ENCODE data around the gene SLC25A5. TPM values are rescaled to one million over a fixed set of nuclear protein-coding genes. Genes with fewer than 3 reads are reported as not detected.

The SLC25A5 gene
- total and polyA plus RNA-seq, 4 donors: 191 to 304 (median 207) TPM

DNA sequence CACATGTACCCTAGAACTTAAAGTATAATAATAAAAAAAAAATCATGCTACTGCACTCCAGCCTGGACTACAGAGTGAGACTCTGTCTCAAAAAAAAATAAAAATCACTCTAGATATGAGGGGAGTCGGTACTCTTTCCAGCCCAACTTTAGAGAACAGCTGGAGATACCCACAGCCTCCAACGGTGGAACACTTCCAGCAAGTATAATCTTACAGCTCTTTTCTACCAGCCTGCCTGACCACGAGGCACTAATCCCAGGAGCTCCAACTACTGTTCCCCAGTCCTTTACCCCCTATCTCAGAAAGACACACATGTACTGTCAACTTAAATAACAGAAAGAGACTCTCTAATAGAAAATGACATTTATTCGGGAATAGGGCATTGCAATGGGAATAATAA, 50.1 kb downstream of the SLC25A5 start:
- Histone ChIP-seq H3K36me3 (ENCODE audit: control insufficient read depth in 4 of 4, insufficient read depth in 3 of 4, low read depth in 1 of 4, low read length in 3 of 4) (no peaks in the 10 kb centered on the region), H3K4me1 (ENCODE audit: control insufficient read depth in 4 of 4, insufficient read depth in 4 of 4, low read length in 3 of 4) (no peaks in the 10 kb centered on the region), H3K9ac (ENCODE audit: low read depth in 1 of 2, low read length in 2 of 2) (no peak overlapping the region), H3K27me3 (ENCODE audit: control insufficient read depth in 4 of 4, insufficient read depth in 4 of 4, low read length in 3 of 4) (no peaks in the 10 kb centered on the region), H3K4me3 (ENCODE audit: low read depth in 1 of 3, low read length in 3 of 3) (no peak overlapping the region), H3K27ac (ENCODE audit: low read depth in 1 of 2, low read length in 2 of 2) (no peak overlapping the region), H3K9me3 (ENCODE audit: control insufficient read depth in 4 of 4, low read length in 3 of 4) (no peaks in the 10 kb centered on the region)
- TF ChIP-seq, protein P1, sequence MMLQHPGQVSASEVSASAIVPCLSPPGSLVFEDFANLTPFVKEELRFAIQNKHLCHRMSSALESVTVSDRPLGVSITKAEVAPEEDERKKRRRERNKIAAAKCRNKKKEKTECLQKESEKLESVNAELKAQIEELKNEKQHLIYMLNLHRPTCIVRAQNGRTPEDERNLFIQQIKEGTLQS (IDR thresholded peaks at IDR 0.05): no peak
- TF ChIP-seq RXRA (IDR thresholded peaks at IDR 0.05) (no peak), TAF1 (conservative IDR thresholded peaks at IDR 0.05) (no peak), NR2F2 (IDR thresholded peaks at IDR 0.05) (no peak), SP1 (IDR thresholded peaks at IDR 0.05) (no peak), JUND (IDR thresholded peaks at IDR 0.05) (no peak), HNF4A (conservative IDR thresholded peaks at IDR 0.05) (no peak), FOXA2 (IDR thresholded peaks at IDR 0.05) (no peak), YY1 (IDR thresholded peaks at IDR 0.05) (no peak), HNF4G (IDR thresholded peaks at IDR 0.05) (no peak), RAD21 (IDR thresholded peaks at IDR 0.05) (no peak), GABPA (IDR thresholded peaks at IDR 0.05 in 1 of 2, conservative IDR thresholded peaks at IDR 0.05 in 1 of 2) (no peak), EGR1 (IDR thresholded peaks at IDR 0.05; ENCODE audit: low read depth in 2 of 2) (no peak), FOXA1 (IDR thresholded peaks at IDR 0.05) (no peak)
- TF ChIP-seq, protein P2, sequence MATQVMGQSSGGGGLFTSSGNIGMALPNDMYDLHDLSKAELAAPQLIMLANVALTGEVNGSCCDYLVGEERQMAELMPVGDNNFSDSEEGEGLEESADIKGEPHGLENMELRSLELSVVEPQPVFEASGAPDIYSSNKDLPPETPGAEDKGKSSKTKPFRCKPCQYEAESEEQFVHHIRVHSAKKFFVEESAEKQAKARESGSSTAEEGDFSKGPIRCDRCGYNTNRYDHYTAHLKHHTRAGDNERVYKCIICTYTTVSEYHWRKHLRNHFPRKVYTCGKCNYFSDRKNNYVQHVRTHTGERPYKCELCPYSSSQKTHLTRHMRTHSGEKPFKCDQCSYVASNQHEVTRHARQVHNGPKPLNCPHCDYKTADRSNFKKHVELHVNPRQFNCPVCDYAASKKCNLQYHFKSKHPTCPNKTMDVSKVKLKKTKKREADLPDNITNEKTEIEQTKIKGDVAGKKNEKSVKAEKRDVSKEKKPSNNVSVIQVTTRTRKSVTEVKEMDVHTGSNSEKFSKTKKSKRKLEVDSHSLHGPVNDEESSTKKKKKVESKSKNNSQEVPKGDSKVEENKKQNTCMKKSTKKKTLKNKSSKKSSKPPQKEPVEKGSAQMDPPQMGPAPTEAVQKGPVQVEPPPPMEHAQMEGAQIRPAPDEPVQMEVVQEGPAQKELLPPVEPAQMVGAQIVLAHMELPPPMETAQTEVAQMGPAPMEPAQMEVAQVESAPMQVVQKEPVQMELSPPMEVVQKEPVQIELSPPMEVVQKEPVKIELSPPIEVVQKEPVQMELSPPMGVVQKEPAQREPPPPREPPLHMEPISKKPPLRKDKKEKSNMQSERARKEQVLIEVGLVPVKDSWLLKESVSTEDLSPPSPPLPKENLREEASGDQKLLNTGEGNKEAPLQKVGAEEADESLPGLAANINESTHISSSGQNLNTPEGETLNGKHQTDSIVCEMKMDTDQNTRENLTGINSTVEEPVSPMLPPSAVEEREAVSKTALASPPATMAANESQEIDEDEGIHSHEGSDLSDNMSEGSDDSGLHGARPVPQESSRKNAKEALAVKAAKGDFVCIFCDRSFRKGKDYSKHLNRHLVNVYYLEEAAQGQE (IDR thresholded peaks at IDR 0.05): no peak
- TF ChIP-seq, protein P3, sequence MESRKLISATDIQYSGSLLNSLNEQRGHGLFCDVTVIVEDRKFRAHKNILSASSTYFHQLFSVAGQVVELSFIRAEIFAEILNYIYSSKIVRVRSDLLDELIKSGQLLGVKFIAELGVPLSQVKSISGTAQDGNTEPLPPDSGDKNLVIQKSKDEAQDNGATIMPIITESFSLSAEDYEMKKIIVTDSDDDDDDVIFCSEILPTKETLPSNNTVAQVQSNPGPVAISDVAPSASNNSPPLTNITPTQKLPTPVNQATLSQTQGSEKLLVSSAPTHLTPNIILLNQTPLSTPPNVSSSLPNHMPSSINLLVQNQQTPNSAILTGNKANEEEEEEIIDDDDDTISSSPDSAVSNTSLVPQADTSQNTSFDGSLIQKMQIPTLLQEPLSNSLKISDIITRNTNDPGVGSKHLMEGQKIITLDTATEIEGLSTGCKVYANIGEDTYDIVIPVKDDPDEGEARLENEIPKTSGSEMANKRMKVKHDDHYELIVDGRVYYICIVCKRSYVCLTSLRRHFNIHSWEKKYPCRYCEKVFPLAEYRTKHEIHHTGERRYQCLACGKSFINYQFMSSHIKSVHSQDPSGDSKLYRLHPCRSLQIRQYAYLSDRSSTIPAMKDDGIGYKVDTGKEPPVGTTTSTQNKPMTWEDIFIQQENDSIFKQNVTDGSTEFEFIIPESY (IDR thresholded peaks at IDR 0.05): no peak
- TF ChIP-seq, protein P4, sequence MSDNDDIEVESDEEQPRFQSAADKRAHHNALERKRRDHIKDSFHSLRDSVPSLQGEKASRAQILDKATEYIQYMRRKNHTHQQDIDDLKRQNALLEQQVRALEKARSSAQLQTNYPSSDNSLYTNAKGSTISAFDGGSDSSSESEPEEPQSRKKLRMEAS (IDR thresholded peaks at IDR 0.05): no peak
- 84% methylated on average over 4 of the region's 4 CpGs for WGBS
- DNase-seq (ENCODE audit: low spot score): no peak

Small RNAs within 50 kb of the gene (small RNA-seq; reads per million reads assigned to genes)
- gene RNU1-67P (0.29 reads per million, percentile 25 among the genes with 10 or more reads in this experiment), gene RNY3P16 (not detected)

Other genes with a start within 250 kb of the SLC25A5 start
- 100 to 1,000 TPM; 180 to 314 TPM for gene PGRMC1, start 232.2 kb upstream of the SLC25A5 start, total RNA-seq
- gene PGRMC1, start 232.2 kb upstream of the SLC25A5 start, polyA plus RNA-seq: 100 to 1,000 TPM; 267 to 346 TPM
- gene SLC25A43, start 69.1 kb upstream of the SLC25A5 start, total RNA-seq: 10 to 100 TPM in 1 of 2 donors, 1 to 10 TPM in 1; 6.5 to 10.9 TPM
- gene SLC25A43, start 69.1 kb upstream of the SLC25A5 start, polyA plus RNA-seq: 1 to 10 TPM; 4.5 to 4.7 TPM
- gene STEEP1, start 97.0 kb downstream of the SLC25A5 start, total RNA-seq: 10 to 100 TPM; 13.6 to 14.2 TPM
- gene STEEP1, start 97.0 kb downstream of the SLC25A5 start, polyA plus RNA-seq: 1 to 10 TPM; 4.3 to 6.8 TPM
- gene UBE2A, start 106.1 kb downstream of the SLC25A5 start, total RNA-seq: 10 to 100 TPM; 12.0 to 15.9 TPM
- gene UBE2A, start 106.1 kb downstream of the SLC25A5 start, polyA plus RNA-seq: 10 to 100 TPM; 18.8 to 21.6 TPM
- gene NKRF, start 138.0 kb downstream of the SLC25A5 start, total RNA-seq: 1 to 10 TPM; 3.4 TPM
- 1 to 10 TPM; 1.3 to 2.6 TPM for gene NKRF, start 138.0 kb downstream of the SLC25A5 start, polyA plus RNA-seq
- 10 to 100 TPM in 1 of 2 donors, 1 to 10 TPM in 1; 9.9 to 11.5 TPM for gene SEPTIN6, start 224.7 kb downstream of the SLC25A5 start, total RNA-seq
- 10 to 100 TPM in 1 of 2 donors, 1 to 10 TPM in 1; 9.4 to 11.4 TPM for gene SEPTIN6, start 224.7 kb downstream of the SLC25A5 start, polyA plus RNA-seq